ENCODE data around the gene TMEM190.

- no peak for TF ChIP-seq CTCF (IDR thresholded peaks at IDR 0.05)
- TF ChIP-seq POLR2A (IDR thresholded peaks at IDR 0.05): no peak
Measured at GRCh38 chr19:55362990-55363716, 13.5 kb upstream of the TMEM190 start, which contains the start of gene GARIN5B.

Measured in heart left ventricle (tissue), 13 donors.